HG03280 (cell line): Measurements from ENCODE around the gene PARVA.

Experiments used
- ATAC-seq: cut with Tn5 transposase; IDR thresholded peaks from one replicate; pipeline ENCODE4 v1.9.1; 2021; ENCODE audit warnings: mild to moderate bottlenecking, moderate library complexity; ENCODE audit not compliant: unreplicated experiment

The PARVA gene

DNA sequence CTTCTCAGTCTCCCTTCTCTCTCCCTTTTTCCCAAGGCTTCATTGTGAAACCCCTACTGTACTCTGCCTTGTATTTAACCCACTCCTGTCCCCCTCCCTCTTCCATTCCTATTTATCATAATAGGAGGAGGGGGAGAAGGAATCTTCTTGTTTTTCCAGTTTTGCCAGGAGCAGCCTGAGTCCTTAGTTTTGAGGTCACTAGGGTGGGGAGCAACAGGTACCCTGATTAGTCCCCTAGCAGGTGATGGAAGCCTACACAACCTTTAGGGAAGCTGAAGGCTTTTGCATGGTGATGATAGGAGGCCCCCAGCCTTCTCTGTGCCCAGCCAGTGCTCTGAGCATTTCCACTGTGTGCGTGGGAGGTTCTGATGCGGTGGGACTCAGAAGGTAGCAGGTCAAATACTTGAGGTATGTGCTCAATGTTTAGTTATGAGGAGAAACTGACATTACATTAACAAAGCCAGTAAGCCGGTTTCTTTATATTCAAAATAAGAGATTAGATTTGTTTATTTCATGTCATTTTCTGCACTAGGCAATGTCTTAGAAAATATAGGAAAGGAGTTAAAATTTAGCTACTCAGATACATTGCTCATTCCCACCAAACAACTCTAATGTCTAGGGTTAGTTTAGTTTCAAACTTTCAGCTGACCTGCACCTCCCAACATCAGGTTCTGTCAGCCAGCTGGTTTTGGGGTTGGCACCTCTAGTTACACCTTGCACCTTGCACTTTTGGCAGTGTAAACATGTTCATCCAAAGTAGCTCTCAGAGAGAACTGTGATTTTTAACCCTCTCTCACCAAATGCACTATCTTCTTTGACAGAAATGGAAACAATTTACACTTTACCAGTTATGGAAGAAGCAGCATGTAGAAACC is 26.0 kb downstream of the PARVA start:
- ATAC-seq: no peak

DNA sequence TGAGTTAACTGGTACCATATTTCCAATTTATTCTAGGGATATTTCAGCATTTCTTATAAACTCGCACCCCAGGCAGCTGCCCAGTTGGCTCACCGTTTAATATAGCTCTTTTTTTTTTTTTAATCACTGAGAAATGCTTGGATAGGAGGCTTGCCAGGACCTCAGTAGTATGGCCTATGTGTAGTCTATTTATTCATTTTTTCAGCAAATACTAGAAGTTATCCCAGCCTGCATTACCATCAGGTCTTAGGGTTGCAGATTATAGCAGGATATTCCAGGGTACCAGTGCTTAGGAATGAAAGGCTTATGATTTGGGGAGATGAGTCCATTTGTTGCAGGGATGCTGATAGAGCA is 26.6 kb downstream of the PARVA start:
- no peak for ATAC-seq

DNA sequence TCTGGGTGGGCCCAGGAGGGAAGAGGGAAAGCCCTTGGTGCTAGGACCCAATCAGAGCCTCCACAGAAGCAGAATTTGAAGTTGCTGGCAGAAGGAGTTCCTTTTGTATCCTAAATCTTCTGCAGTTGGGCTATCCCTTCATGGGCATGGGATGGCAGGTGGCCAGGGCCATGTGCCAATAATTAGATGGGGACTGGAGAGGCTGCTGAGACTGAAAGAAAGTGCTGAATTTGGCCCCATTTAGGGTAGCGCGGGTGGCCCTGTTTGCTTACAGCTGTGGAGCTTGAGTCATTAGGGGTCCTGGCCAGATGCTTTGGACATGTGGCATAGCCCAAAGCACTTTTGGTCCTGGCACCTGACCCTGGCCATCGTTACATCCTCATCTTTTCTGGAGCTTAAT is 27.1 kb downstream of the PARVA start:
- no peak for ATAC-seq

DNA sequence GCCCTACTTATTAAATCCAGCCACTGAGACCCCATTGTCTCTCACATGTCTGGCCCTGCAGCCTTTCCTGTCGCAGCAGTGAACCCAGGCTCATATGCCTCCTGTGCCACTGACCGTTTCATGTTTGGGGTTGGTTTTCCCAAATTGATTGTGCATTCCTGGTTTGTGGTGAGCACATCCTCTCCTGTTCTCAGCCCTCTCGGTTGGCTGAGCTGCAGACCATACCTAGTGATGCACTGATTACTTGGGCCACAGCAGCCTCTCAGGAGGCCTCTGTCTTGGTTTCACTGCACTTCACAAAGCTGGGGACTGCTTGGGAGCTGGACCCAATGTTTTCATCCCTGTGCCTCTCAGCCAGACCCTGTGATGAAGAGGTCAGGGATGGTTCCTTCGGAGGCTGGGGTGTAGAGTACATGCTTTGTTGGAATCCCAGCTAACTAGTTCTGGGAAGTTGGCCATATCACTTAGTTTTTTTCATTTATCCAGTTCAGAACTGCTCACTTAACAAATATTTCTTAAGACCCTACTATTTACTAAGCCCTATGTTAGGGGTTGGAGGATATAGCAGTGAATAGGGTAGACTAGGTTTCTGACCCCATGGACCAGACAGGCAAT is 30.9 kb downstream of the PARVA start:
- ATAC-seq: no peak

DNA sequence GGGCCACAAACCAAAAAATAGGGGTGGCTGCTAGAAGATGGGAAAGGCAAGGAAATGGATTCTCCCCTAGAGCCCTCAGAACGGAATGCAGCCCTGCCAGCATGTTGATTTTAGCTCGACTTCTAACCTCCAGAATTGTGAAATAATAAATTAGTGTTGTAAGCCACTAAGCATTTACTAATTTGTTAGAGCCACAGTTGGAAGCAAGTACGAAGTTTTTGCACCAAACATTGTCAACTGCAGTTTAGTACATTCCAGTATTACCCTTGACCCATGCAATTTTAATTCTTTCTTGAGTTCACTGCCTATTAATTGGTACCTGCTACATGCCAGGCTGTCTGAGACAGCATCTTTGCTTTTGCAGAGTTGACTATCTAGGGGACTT is 32.2 kb downstream of the PARVA start:
- no peak for ATAC-seq

DNA sequence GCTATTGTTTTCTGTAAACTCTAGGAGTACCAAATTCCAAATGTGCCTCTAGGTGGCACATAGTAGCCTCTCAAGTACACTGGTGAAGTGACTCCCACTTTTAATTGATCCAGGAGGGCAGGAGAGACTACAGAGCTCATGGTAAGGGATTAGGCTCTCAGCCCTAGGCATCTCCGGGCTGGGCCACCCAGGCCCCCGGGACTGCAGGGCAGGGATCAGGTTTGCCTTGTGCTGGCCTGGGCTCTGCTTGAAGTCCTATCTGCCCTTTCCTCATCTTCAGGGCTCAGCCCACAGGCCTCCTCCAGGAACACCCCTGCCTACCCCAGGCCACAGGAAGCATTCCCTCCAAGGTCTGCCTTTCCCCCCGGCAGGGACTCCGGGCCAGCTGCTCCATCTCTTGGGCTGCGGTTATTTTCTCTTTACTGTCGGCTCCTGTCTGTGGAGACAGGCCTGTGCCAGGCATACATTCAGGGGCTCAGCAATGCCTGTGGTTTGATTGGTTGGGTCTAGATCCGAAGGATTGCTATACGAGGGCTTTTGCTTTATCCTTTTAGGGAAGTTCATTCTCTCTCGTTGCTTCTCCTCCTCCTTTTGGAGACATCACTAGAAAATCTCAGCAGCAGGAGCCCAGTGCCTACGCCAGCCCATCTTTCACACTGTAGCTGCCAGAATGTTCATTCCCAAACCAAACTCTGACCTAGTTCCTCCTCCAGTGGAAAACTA is 32.8 kb downstream of the PARVA start:
- ATAC-seq: no peak

DNA sequence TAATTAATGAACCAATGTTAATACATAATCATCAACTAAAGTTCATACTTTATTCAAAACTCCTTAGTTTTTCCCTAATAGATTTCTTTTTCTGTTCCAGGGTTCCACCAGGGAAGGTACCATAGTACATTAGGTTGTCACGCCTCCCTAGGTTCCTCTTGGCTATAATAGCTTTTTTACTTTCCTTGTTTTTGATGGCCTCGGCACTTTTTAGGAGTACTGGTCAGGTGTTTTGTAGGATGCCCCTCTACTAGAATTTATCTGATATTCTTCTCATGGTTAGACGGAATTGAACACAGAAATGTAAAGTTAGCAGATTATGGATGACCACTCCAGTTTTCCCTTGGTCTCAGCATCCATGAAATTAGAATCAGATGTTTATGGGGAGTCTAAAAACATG is 34.0 kb downstream of the PARVA start:
- ATAC-seq: no peak

DNA sequence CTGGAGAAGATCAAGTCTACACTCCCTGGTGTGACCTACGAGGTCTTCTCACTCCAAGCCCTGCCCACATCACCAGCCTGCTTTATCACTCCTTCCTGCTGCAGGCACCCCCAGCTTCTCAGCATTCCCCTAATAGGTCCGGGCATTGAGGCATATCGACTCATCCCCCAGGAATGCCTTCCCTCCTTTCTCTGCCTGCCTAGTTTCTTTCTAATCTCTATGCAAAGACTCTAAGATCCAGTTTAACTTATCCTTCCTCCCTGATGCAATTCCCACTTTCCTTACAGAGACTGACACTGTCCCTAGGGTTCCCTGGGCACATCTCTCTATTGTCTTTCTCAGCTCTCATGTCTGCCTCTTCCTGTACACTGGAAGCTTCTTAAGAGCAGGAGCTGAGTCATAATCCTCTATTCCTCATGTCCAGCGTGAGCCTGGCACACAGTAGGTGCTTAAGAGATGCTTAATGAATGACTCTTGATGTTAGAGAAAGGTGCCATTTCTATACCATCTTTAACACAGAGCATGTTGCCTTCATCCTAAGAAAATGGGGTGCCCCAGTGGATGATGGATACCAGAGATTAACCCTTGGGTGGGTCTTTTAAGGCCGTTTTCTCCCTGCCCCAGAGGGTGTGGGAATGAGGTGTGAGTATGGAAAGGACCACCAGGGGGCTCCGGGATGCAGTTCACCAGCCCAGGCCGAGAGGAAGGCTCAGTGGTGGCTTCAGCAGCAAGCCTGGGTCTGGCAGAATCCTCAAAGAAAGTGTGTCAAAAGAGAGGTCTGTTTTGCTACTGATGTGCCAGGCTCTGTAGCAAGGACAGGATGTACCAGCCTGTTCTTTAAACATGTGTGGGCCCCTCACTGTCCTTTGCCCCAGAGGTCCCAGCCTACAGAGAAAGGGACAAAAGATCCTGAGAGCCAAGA is 34.7 kb downstream of the PARVA start:
- ATAC-seq: peak; percentile 54

DNA sequence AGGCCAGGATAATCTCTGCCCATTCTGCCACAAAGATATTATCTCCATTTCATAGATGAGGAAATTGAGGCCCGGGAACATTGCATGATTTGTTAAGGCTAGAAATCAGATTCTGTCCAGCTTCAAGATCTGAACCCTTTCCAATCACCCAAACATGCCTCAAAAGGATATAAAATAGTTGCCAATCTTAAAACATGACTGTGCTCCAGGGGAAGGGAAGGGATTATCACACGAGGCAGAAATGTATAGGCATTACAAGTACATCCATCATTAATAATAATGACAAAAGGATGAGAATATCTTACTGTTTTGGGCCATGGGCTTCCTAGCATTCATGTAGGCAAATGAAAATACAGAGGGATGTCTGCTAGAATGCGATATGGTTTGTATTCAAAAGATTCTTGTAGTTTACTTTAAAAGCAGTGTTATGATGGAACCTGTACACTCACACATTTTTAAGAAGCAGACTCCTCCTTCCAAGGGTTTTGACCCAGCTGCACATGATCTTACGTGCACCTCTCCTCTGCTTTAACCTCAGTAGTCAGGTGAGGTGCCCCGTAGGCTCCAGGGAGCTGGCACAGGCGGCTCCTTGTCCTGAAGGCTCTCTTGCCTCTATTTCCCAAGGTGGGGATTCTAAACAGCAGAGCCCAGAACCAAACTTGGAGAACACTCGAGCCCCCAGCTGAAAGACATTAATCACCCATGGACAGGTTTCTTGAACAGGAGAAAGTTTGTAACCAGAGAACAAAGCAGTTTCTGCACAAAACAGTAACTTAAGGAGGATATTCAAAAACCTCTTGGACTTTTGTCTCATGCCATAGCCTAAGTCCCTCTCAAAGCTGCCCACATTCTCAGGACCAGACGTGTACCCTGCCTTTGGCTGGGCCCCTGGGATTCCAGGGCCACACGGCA is 36.0 kb downstream of the PARVA start:
- no peak for ATAC-seq

DNA sequence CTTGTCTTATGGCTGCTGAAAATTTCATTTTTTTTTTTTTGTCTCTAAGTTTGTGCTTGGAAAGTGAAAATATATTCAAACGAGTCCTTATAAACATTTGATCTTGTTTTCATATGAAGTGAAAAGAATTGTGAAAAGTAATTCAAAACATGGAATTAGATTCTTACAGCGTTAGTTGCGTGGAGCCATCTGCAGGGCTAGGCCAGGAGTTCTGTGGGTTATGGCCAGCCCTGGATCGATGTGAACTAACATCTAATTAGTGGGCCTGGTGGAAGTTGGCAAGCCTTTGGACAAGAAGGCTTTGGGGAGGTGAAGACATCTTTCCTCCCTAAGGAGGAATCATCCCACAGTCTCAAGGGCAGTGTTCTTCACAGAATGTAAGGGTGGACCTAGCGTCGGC is 37.2 kb downstream of the PARVA start:
- ATAC-seq: no peak

DNA sequence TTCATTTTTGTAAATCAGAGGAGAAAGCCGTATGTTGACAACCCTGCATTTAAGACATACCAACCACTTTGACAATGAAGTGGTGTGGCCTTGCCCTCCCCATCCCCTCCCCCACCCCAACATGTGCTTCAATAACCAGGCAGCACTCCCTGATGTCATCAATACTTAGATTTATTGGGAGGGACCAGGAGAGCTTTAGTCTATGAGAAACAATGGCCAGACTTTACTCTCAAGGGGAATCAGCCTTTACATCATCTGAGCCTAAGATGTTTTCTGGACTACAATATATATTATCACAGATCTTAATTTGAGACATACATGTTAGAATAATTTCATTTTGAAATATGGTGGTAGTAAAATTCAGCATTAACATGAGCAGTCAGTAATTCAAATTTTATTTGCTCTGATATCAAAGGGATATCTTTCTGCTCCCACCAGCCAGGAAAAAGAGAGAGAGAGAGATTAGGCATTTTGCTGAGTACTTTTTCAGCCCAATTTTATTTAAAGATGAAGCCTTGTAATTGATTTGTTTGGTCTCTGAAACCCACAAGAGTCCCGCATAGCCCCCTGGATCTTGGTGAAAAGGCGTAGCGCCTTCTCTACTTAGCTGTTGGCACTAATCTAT is 38.1 kb downstream of the PARVA start:
- ATAC-seq: no peak

DNA sequence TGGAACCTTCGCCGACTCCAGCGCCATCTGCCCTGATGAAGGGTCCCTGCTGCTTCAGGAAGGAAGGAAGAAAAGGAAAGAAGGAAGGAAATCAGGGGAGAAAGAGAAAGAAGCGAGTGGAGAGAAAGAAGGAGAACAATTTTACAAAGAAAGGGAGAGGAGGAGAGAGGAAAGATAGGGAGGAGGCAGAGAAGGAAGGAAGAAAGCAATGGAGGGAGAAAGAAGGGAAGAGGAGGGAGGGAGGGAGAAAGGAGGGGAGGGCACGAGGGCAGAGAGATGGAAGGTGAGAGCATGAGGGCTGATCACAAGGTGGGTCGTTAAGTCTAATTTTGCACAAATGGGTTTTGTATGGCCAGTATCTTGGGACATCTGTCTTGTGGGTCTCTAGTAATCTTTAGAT is 39.2 kb downstream of the PARVA start:
- no peak for ATAC-seq

DNA sequence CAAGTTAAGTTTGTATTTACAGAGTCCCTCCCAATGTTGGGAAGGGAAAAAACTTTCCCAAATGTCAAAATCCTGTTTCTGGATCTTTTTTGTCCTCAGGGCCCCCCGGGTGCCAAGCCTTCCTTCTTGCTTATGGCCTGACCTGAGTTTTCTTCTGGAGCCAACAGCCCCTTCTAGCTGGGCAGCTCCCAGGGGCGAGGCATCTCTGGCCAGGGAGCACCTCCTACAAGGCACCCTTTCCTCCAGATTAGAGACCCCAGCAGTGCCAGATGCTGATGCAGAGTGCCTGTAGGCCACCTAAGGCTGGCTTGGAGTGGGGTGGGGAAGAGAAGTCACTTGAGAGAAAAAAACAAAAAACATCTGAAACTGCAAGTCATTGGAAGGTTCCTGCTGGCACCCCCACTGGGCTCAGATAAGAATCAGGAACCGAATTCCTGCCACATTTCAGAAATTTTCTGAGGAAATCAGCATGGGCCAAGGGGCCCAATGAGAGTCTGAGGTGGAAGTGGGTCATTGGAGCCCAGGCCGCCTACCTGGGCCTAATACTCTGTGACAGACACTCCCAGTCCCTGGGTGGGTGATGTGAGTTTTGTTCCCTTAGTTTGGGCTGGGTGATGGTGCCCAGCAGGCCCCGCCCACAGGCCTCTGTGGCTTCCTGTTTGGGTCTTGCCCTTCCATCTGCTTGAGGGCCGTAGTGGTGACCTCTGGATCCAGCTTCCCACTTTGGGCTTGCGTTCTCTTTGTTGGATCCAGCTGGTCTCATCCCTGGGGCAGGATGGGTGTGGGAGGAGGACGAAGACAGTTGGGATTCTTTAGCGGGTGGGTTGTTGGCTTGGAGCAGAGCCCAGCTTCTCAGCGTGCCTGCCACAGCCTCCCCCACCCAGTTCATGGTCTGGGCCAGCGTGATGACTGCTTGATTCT is 40.6 kb downstream of the PARVA start:
- ATAC-seq: no peak

DNA sequence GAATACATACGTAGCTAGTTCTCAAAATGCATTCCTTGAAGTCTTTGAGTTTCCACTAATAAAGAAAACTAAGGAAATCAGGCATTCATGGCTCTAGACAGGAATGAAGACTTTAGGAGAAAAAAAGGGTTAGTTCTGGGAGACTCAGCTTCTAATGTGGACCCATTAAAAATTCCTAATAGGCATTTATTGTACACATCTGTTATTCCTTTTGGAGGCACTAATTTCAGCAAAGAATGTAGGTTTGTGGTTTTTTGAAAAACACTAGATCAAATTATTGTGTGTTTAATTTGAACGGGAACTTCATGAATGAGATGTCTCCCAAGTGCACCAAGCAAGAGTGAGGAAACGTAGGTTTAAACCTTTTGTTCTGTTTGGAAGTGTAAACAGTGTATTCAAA is 42.7 kb downstream of the PARVA start:
- ATAC-seq: no peak

DNA sequence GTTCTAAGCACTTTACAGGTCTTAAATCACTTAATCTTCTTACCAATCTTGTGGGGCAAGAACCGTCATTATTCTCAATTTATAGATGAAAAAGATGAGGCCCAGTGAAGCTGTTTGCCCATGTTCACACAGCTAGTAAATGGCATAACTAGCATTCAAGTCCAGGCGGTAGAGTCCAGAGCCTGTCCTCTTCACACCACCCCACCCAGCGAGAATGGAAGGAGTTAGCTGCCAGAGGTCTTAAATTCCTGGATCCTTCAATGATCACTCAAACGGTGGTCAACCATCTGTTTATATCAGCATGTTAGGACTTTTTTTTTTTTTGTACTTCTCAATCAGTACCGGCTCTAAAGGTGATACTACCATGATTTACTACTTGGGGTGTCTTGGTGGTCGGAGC is 43.3 kb downstream of the PARVA start:
- no peak for ATAC-seq

DNA sequence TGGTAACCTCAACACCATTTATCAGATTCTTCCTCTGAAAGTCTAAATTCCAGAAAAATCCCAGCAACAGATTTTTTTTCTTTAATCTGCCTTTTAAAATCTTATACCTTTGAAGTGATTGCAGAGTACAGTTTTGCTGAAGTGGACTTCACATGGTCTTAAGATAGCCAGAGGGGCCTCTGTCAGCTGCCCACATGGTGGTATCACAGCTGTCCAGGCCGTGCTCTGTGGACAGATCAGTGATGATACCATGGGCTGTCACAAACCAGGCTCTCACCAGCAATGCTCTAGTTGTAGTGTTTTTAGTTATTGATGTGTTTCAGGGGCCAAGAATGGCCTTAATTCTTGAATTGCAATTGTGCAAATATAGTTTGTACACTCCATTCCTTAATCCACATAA is 44.0 kb downstream of the PARVA start:
- ATAC-seq: no peak

DNA sequence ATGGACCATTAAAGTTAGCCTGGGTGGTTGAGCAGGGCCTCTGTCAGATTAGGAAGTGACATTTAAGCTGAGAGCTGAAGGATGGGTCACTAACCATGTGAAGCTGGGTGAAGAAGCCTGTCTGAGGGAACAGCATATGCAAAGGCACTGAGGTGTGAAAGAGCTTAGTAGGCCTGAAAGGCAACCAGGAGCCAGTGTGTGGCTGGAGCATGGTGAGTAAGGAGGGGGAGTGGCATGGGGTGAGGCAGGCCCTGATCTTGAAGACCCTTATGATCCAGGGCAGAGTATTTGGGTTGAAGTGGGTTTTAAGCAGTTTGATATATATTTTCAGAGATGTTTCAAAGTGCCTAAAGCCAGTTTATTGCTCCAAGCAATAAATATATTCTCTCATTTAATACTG is 48.8 kb downstream of the PARVA start:
- ATAC-seq: no peak

DNA sequence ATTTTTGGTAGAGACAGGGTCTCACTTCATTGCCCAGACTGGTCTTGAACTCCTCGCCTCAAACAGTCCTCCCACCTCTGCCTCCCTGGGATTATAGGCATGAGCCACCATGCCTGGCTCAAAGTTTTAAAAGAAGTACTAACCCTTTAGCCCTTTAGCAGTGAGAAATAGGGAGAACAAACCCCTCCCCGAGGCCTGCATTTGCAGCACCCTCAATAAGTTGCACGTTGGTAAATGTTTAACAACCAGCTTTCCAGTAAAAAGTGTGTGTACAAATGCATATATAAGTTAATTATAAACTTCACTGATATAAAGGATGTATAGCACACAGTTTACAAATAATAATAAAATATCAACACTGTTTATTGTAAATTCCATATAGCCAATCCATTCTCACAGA is 51.8 kb downstream of the PARVA start:
- ATAC-seq: no peak

DNA sequence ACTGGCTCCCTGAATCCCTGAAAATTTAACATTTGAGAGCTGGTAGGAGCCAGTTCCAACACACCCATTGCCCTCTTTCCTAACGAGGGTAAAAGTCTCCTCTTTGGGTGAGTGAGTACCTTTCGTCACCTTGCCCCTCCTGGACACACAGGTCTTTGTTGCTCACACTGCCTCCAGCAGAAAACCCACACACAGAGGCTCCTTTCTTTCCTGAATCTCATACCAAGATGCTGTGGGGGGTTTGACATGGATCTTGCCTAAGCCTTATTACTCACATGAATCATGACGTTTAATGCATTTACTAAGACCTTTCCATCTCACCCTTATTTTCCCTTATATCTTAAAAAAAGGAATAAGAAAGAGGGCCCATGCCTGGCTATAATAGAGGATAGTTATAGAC is 53.0 kb downstream of the PARVA start:
- ATAC-seq: no peak
